Measurements from ENCODE around the gene CYP4Z1. TPM values are rescaled to one million over a fixed set of nuclear protein-coding genes. Genes with fewer than 3 reads are reported as not detected.
"Not testable (repeated sequence)": the region's sequence is repeated elsewhere in the genome, so short reads cannot be mapped to it uniquely, and the experiment has no call there.

The CYP4Z1 gene
- under 0.01 and 0.13 TPM in 2 replicates for total RNA-seq

- no peak for DNase-seq (ENCODE audit: low read depth in 2 of 2)
These were observed at the start of gene CYP4Z1 for GRCh38 chr1:47067097-47067594. TSS of gene CYP4Z1 (plus strand) at chr1:47067231. CDS start at chr1:47067491, 260 bp downstream.

DNA sequence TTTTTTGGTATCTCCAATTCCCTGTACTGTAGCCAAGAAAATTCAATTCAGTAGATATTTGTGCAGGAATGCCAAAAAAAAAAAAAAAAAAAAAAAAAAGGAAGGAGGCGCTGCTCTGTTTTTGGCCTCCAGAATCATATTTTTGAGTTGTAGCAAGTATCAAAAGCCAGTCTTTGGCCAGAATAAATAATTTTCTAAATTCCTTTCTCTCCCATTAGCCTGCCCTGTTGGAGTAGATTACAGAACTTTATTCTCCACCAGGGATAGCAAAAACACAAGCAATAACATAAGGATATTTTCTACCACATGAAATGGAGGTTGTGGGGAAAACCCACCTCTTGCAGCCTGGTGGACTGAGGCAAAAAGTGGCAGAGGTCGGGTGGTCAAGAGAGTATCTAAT is 46.0 kb upstream of the CYP4Z1 start:
- DNase-seq (ENCODE audit: low read depth in 2 of 2) = no peak

GRCh38 chr1:47023268-47024140 is 43.5 kb upstream of the CYP4Z1 start, which contains the start of gene CYP4X1:
TSS of gene CYP4X1 (plus strand) at chr1:47023669. CDS start at chr1:47023818, 149 bp downstream.
- peak; percentile 73 to 80 for DNase-seq (ENCODE audit: low read depth in 2 of 2)

DNA sequence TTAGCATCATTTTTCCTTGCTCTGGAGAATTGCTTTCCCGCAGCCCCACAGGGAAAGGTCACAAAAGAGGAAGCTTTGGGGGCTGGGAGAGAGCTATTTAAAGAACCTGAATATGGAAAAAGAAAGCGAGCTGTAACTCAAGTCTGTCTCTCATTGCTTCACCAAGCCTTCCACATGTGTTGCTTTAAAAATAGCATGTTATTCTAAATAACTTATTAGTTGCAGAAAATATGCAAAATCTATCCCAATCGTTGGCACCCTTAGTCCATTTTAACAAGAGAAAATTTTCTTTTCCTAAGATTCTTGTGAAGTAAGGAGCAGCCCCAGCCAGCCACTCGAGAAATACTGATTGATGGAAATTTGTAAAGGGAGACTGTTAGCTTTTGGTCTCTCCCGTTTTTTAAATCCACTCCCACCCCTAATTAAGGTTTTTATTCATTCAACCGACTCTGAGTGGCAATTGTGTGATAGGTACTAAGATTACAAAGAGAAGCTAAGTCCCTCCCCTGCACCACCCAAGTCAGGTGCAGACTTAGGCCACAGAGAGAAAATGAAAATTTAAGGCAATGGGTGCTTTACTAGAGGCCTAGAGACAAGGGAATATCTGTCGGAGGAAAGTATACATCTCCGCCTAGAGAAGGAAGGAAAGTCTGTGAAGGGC is 42.8 kb upstream of the CYP4Z1 start:
- DNase-seq (ENCODE audit: low read depth in 2 of 2) = no peak

DNA sequence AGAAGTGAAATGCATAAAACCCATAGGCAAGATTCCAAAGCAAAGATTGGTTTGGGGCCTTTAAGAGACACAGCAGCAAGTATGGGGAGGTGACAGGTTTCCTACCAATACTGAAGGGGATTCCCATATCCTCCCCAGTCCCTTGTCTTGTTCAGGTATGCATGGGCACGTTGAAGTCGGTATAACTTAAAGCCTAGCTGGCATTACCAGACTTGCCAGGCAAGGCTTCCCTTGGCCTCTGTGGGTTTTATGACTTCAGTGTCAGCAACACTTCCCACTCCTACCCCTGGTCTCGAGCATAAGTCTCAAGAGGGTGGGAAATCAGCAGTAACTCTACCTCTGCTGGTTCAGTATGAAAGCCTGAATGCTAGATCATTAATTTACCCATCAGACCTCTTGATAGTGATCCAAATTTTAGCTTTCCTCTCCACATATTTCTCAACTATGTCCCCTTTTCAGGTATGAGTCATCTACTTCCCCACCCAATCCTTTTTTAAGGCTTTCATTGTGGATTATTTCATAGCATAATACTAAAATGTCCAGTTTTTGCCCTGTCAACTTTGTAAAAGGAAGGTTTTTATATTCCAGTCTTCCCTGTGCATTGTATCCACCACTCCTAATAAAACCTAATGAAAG is 36.7 kb upstream of the CYP4Z1 start:
- DNase-seq (ENCODE audit: low read depth in 2 of 2) = no peak

- DNase-seq (ENCODE audit: low read depth in 2 of 2) = peak in 1 of 2 donors; percentile 77
These were observed 36.0 kb upstream of the CYP4Z1 start for GRCh38 chr1:47031059-47031458.

DNA sequence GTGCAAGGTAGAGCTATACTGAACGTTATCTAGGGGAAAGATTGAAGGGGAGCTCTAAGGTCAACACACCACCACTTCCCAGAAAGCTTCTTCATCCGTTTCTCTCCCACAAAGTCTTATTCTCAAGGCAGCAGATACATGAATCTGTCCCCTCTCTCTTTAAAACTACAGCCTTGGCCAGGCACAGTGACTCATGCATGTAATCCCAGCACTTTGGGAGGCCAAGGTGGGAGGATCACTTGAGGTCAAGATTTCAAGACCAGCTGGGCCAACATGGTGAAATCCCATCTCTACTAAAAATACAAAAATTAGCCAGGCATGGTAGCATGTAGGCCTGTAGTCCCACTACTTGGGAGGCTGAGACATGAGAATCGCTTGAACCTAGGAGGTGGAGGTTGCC is 35.4 kb upstream of the CYP4Z1 start:
- DNase-seq (ENCODE audit: low read depth in 2 of 2) = no peak

GRCh38 chr1:47036764-47037163 is 30.3 kb upstream of the CYP4Z1 start:
- DNase-seq (ENCODE audit: low read depth in 2 of 2) = no peak

DNA sequence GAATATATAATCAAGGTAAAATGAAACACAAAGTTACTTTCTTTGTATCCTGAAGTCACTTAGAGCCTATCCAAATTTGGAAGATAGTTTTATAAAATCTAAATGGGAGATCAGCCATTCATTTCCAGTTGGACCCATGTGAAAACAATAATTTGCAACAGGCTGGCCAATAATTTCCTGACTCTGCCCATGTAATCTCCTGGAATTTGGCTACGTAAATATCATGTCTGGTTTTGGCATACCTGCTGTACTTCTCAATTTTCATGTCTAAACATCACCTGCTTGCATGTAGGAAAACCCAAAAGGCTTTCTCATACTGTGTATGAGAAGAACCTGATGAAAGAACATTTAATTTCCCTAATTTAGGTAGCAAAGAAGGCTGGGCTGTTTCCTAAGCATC is 7.7 kb upstream of the CYP4Z1 start:
- no peak for DNase-seq (ENCODE audit: low read depth in 2 of 2)

DNA sequence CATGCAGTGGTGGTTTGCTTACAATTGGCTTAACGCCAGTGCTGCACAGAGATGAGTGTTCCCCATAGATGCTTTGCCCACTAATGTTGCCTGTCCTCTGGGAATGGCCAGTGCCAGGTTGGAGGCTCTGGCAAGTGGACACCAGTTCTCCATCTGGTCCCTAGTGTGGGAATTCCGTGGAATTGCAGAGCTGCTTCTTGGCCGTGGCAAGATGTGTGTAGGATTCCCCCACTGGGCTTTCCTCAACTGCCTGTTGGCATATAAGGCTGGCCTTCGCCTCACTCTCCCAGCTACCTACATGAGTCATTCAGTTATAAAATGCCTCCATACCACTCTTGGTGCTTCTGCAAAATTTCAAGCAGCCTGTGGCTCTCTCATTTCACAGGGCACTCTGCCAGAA is 2.0 kb downstream of the CYP4Z1 start:
- not testable (repeated sequence) for DNase-seq (ENCODE audit: low read depth in 2 of 2)

DNA sequence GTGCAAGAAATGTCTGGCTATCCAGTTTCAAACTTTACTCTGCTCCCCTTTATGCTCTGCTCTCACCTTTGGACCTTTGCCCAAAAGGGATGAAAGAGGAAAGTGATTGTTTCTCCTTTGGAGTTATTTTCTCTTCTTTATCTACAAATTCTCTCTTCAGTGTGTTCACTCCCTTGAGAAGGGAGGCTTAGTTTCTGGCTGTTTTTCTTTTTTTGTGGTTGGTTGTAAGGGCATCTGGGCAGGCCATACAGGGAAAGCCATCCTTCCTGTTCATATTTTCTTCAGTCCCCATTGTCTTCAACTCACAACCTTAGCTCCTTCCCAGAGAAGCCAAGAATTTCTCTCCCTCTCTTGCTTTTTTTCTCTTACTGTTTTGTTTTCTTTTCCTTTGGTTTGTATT is 2.5 kb downstream of the CYP4Z1 start:
- not testable (repeated sequence) for DNase-seq (ENCODE audit: low read depth in 2 of 2)

GRCh38 chr1:47089356-47089755 is 22.3 kb downstream of the CYP4Z1 start:
- peak in 1 of 2 donors; percentile 35 for DNase-seq (ENCODE audit: low read depth in 2 of 2)

DNA sequence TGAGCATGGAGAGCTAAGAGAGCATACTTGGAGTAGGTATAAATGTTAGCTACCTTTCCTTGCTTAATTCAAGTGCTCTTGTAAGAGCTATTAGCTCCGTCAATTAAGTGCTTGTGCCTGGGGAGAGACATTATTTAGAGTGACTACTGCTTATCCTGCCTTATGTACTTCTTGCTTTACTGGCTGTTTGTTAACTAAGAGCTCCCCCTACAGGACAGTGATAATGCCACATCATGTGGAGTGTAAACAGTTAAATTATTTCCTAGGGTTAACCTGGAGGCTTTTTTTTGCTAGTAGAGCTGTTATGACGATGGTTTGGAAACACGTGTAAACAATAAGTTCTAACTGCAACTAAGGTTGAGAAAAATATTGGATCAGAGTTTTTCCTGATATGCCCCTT is 24.4 kb downstream of the CYP4Z1 start:
- DNase-seq (ENCODE audit: low read depth in 2 of 2) = not testable (repeated sequence)

- DNase-seq (ENCODE audit: low read depth in 2 of 2) = no peak
These were observed 37.8 kb downstream of the CYP4Z1 start for GRCh38 chr1:47104816-47105215.

- DNase-seq (ENCODE audit: low read depth in 2 of 2) = no peak
These were observed 39.8 kb downstream of the CYP4Z1 start for GRCh38 chr1:47106792-47107191.

- DNase-seq (ENCODE audit: low read depth in 2 of 2) = peak in 1 of 2 donors; percentile 43
These were observed 41.0 kb downstream of the CYP4Z1 start for GRCh38 chr1:47107851-47108574.

- DNase-seq (ENCODE audit: low read depth in 2 of 2) = not testable (repeated sequence)
These were observed 42.5 kb downstream of the CYP4Z1 start for GRCh38 chr1:47109482-47109881.

DNA sequence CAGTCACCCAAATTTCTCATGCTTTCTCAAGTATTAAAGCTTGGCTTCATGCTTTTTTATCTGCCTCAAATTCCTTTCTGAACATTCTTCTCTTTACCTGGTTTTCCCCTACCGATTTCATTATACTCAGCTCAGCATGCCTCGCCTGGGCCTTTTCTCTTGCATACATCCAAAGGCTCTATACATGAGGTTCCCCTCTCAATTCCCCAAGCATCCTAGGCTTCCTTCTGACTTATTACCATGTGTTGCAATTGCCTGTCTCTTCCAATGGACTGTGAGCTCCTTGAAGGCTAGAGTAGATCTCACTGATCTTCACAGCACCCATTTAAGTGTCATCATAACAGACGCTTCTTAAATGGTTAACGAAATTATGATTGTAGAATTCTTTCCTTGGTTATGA is 46.1 kb downstream of the CYP4Z1 start:
- no peak for DNase-seq (ENCODE audit: low read depth in 2 of 2)

DNA sequence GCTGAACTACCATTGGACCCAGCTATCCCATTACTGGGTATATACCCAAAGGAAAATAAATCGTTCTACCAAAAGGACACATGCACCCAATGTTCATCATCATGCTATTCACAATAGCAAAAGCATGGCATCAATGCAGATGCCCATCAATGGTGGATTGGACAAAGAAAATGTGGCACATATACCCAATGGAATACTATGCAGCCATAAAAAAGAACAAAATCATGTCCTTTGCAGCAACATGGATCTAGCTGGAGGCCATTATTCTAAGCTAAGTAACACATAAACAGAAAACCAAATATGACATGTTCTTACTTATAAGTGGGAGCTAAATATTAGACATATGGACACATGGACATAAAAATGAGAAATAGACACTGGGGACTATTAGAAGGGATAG is 54.0 kb downstream of the CYP4Z1 start:
- DNase-seq (ENCODE audit: low read depth in 2 of 2) = not testable (repeated sequence)

GRCh38 chr1:47124834-47125233 is 57.8 kb downstream of the CYP4Z1 start:
- DNase-seq (ENCODE audit: low read depth in 2 of 2) = not testable (repeated sequence)

- not testable (repeated sequence) for DNase-seq (ENCODE audit: low read depth in 2 of 2)
These were observed 60.0 kb downstream of the CYP4Z1 start for GRCh38 chr1:47126997-47127396.

All from dermis microvascular lymphatic vessel endothelial cell (primary cell).